AG09319 (cell line): Measurements from ENCODE around the gene B4GALNT2.
A peak's percentile ranks its signal among the peaks of the same experiment; 100 is the strongest.

Experiments used
- DNase-seq: peaks from one replicate; pipeline ENCODE4 v3.0.0-alpha.2; 2010; ENCODE audit warnings: low read depth; ENCODE audit errors: extremely low read depth
- CTCF ChIP-seq: IDR thresholded peaks from 2 replicates; pipeline ENCODE4 v1.5.1; 2011; ENCODE audit warnings: low read depth, mild to moderate bottlenecking, inconsistent platforms, low read length, moderate library complexity

The B4GALNT2 gene

GRCh38 chr17:49216953-49217650 is 84.5 kb downstream of the B4GALNT2 start:
- no peak for TF ChIP-seq CTCF
- no peak for DNase-seq

- no peak for TF ChIP-seq CTCF
- no peak for DNase-seq
Measured at GRCh38 chr17:49217651-49218413, 85.3 kb downstream of the B4GALNT2 start.

- no peak for DNase-seq
- peak; percentile 3 for TF ChIP-seq CTCF
Measured at GRCh38 chr17:49218941-49219913, 86.7 kb downstream of the B4GALNT2 start.

GRCh38 chr17:49219987-49220386 is 87.4 kb downstream of the B4GALNT2 start:
- no peak for TF ChIP-seq CTCF
- no peak for DNase-seq

- TF ChIP-seq CTCF = no peak
- DNase-seq = no peak
Measured at GRCh38 chr17:49223168-49223516, 90.6 kb downstream of the B4GALNT2 start.

GRCh38 chr17:49223517-49224197 is 91.1 kb downstream of the B4GALNT2 start:
- TF ChIP-seq CTCF = peak; percentile 86
- DNase-seq = no peak
